Neutrophil (primary cell): ENCODE measurements around the gene INPP1.

Source experiments
- H3K27ac ChIP-seq: fragments of 200-600 bp; sonication (generic); 2 replicates; pipeline ENCODE4 v1.5.1; 2016; ENCODE audit warnings: mild to moderate bottlenecking, moderate library complexity
- H3K27me3 ChIP-seq: fragments of 200-600 bp; sonication (generic); 2 replicates; pipeline ENCODE4 v1.6.0; 2016; ENCODE audit warnings: mild to moderate bottlenecking
- H3K36me3 ChIP-seq: fragments of 200-600 bp; sonication (generic); 2 replicates; pipeline ENCODE4 v1.5.1; 2017
- H3K4me1 ChIP-seq, 2 experiments: fragments of 200-600 bp in 1 of 2; sonication (generic) in 1 of 2; 1 replicate in 1 of 2; 2 replicates in 1 of 2; pipeline versions ENCODE4 v1.5.1 to v1.6.1; 2013 to 2016; ENCODE audit warnings: low read depth in 1 of 2, low read length in 1 of 2, mild to moderate bottlenecking in 1 of 2, moderate library complexity in 1 of 2; ENCODE audit not compliant: control insufficient read depth in 1 of 2, insufficient read depth in 1 of 2
- H3K4me3 ChIP-seq, 2 experiments: fragments of 200-600 bp in 1 of 2; sonication (generic) in 1 of 2; 1 replicate in 1 of 2; 2 replicates in 1 of 2; pipeline ENCODE4 v1.5.1; 2013 to 2016; ENCODE audit warnings: low read depth in 1 of 2, low read length in 1 of 2, mild to moderate bottlenecking in 1 of 2, moderate library complexity in 1 of 2
- H3K9me3 ChIP-seq: fragments of 200-600 bp; sonication (generic); 2 replicates; pipeline ENCODE4 v1.5.1; 2016
- TF ChIP-seq, protein P1 (sequence below): fragments of 200-600 bp; sonication (generic); IDR thresholded peaks from 2 replicates; pipeline ENCODE4 v1.5.1; 2016; ENCODE audit warnings: antibody characterized with exemption

The INPP1 gene

DNA sequence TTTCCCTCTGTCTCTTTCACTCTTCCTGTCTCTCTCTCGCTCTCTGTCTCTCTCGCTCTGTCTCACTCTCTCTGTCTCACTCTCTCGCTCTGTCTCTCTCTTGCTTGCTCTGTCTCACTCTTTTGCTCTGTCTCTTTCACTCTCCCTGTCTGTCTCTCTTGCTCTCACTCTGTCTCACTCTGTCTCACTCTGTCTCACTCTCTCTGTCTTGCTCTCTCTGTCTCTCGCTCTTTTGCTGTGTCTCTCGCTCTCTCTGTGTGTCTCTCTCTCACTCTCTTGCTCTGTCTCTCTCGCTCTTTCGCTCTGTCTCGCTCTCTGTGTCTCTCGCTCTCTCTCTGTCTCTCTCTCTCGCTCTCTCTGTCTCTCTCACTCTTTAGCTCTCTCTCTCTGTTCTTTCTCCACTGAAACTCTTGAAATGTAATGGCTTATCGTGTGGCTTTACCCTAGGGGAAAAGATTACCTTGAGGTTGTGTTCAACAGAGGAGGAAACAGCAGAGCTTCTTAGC is 22.9 kb downstream of the INPP1 start:
- Histone ChIP-seq H3K27ac (no peak overlapping the region), H3K9me3 (no peaks in the 10 kb centered on the region), H3K27me3 (no peaks in the 10 kb centered on the region), H3K4me1 (no peaks in the 10 kb centered on the region), H3K4me3 (no peak overlapping the region), H3K36me3 (peaks cover 90% of the 10 kb centered on the region)
- TF ChIP-seq, protein P1, sequence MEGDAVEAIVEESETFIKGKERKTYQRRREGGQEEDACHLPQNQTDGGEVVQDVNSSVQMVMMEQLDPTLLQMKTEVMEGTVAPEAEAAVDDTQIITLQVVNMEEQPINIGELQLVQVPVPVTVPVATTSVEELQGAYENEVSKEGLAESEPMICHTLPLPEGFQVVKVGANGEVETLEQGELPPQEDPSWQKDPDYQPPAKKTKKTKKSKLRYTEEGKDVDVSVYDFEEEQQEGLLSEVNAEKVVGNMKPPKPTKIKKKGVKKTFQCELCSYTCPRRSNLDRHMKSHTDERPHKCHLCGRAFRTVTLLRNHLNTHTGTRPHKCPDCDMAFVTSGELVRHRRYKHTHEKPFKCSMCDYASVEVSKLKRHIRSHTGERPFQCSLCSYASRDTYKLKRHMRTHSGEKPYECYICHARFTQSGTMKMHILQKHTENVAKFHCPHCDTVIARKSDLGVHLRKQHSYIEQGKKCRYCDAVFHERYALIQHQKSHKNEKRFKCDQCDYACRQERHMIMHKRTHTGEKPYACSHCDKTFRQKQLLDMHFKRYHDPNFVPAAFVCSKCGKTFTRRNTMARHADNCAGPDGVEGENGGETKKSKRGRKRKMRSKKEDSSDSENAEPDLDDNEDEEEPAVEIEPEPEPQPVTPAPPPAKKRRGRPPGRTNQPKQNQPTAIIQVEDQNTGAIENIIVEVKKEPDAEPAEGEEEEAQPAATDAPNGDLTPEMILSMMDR, result no peak

DNA sequence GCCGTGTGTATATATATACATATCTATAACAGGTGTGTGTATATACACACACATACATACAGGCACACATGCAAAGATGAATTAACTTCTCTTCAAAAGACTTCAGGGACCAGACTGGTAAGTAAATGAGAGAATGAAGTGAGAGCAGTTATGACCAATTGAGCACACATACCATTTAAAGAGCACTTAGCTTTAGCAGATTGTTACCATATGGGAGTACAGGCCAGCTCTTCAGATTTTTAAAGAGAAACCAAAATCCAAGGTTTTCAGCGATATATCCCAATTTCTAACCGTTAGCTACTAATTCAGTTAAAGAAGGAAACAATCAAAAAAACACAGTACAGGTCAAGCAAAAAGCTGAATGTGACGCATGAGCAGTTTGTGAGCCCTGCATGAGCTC is 23.7 kb downstream of the INPP1 start:
- Histone ChIP-seq H3K36me3 (peaks cover 85% of the 10 kb centered on the region), H3K4me3 (no peak overlapping the region), H3K27ac (no peak overlapping the region), H3K4me1 (no peaks in the 10 kb centered on the region), H3K9me3 (no peaks in the 10 kb centered on the region), H3K27me3 (no peaks in the 10 kb centered on the region)
- TF ChIP-seq, protein P1, result no peak

DNA sequence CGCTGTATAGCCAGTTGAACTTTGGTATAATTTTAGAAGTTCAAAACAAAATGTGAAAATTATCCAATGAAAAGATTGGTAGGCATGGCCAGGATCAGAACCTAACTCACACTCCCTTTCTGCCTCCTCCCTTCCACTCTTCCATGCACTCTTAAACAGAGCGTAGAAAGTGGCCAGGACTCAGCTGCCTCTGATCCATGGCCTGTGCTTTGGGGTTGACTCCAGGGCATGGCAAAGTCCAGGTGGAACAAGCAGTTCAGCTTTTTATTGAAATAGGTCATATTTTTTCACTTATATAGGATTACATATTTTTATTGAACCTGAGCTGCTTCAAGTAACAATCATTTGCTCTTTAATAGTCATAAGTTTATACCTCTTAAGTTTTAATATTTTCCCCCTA is 26.2 kb downstream of the INPP1 start:
- no peak overlapping the region for H3K4me3 ChIP-seq
- H3K36me3 ChIP-seq, result peaks cover 64% of the 10 kb centered on the region

DNA sequence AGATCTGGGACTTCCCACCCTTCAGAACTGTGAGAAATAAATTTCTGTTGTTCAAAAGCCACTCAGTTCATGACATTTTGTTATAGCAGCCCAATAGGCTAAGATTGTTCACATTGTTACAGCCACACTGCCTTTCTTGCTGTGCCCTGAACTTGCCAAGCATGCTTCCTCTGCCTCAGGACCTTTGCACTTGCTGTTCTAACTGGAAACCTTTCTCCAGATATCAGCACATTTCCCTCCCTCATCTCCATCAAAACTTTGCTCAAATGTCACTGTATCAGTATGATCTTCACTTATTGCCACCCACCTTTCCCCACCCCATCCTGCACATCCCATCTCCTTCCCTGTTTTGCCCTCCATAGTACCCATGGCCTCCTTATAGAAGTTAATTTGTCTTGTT is 32.7 kb downstream of the INPP1 start:
- H3K36me3 ChIP-seq, result peaks cover 6% of the 10 kb centered on the region
- TF ChIP-seq, protein P1, result no peak
- H3K4me1 ChIP-seq, result no peaks in the 10 kb centered on the region
- H3K9me3 ChIP-seq, result no peaks in the 10 kb centered on the region
- H3K27ac ChIP-seq, result no peak overlapping the region
- no peaks in the 10 kb centered on the region for H3K27me3 ChIP-seq
- H3K4me3 ChIP-seq, result no peak overlapping the region

More for the DNA sequence above, 26.2 kb downstream of the INPP1 start:
- TF ChIP-seq, protein P1, result no peak
- H3K27ac ChIP-seq, result no peak overlapping the region
- no peaks in the 10 kb centered on the region for H3K27me3 ChIP-seq
- no peaks in the 10 kb centered on the region for H3K4me1 ChIP-seq
- no peaks in the 10 kb centered on the region for H3K9me3 ChIP-seq

DNA sequence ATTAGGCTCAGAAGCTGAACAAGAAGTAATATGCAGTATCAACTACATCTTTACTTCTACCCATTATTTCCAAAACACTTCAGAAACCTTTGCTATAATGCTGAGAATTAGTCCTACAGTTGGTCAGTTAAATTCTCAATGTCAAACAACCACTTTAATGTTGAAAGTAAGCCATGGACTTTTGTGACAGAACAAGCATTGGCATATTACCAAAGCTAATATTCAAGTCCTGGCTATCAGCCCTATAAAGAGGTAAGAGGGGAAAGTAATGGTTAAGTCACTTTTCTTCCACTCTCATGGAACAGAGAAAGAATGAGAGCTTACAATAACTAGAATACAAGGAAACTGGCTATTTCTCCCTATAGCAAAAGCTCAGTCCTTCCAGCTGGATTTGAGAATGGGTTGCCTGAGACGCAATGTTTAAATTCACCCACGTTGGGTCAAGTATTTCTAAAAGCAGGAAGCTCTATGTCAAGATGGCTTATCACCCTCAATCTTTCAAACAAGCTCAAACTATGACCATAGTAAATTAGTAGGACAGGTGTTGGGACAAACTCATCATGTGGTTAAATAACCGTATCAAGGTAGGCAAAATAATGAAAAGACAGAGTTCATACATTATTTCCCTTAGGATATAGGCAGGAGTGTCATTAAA is 33.3 kb downstream of the INPP1 start:
- no peaks in the 10 kb centered on the region for H3K36me3 ChIP-seq
- no peaks in the 10 kb centered on the region for H3K9me3 ChIP-seq
- H3K27ac ChIP-seq, result no peak overlapping the region
- no peak overlapping the region for H3K4me3 ChIP-seq
- no peaks in the 10 kb centered on the region for H3K4me1 ChIP-seq
- H3K27me3 ChIP-seq, result no peaks in the 10 kb centered on the region
- TF ChIP-seq, protein P1, result no peak
